NCI-H510A treated with DMSO at 0.1 percent for 48 hours (cell line): ENCODE data around the gene HAUS3.
"Not testable (repeated sequence)": the region's sequence is repeated elsewhere in the genome, so short reads cannot be mapped to it uniquely, and the experiment has no call there.

ENCODE experiments used
- DNase-seq: peaks from one replicate; lab custom pipeline; 2025; lab: John Stamatoyannopoulos, UW

HAUS3 gene

DNA sequence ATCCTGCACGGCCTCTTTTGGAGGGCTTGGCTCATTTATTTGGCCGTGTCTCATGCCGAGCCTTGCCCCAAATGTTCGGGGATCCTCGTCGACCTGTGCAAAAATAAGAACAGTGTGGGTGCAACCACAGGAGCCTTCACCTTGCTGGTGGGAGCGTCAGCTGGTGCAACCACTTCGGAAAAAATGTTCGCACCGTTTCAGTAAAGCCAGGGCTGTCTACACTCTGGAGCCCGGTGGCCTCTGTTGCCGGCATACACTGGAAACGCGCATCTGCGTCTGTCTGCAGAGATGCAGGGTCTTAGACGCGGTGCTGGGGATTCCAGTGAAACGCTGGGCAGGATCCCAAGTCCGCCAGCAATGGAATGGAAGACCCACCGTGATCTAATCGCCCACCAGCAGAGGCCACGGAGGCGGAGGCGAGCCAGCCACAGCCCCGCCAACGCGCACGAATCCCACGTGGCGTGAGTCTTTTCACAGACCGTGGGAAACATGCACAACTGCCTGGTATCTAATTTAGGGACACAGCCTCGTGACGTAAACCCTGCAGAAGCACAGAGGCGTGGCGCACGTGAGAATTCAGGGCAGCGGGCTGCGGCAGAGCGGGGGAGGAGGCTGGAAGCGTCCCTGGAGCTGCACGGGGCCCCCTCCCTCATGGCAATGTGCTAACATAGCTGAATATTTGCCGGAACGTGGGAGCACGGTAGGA is 33.8 kb upstream of the HAUS3 start:
- DNase-seq, result no peak

DNA sequence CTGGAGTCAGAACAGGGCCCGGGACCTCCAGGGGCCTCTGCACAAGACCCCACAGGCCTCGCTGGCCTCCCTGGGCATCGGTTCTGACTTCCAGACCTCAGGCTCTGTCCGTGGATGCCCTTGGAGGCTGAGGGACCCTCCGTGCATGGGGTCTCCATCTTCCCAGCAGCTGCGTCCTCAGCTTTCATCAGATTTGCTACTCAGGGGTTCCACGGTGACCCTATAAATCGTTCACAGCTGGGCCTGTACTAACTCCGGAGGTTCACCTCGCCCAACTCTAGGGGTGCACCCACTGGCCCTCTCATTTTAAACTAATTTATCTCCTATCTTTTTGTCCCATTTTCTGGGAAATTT is 33.1 kb upstream of the HAUS3 start:
- DNase-seq, result not testable (repeated sequence)

GRCh38 chr4:2274320-2275043 is 32.6 kb upstream of the HAUS3 start:
- DNase-seq, result no peak

- DNase-seq, result no peak
Measured at GRCh38 chr4:2273657-2274319, 31.9 kb upstream of the HAUS3 start.

DNA sequence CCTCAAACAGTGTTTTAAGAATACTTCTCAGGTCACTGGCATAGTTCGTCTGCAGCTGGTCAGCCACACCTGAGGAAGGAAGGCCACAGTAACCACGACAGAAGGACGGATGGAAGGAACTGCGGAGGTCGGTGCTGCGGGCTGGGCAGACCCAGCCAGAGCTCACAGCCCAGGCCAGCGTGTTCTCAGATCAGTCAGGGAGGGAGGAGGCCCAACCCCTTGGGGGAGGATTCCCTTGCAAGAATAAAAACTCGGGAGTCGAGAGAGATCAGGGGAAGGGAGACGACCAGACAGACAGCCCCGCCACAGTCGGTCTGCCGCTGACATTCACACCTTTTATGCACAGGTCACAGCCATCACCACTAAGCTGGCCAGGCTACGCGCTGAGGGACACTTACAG is 31.3 kb upstream of the HAUS3 start:
- no peak for DNase-seq

GRCh38 chr4:2272828-2273120 is 30.9 kb upstream of the HAUS3 start:
- no peak for DNase-seq

DNA sequence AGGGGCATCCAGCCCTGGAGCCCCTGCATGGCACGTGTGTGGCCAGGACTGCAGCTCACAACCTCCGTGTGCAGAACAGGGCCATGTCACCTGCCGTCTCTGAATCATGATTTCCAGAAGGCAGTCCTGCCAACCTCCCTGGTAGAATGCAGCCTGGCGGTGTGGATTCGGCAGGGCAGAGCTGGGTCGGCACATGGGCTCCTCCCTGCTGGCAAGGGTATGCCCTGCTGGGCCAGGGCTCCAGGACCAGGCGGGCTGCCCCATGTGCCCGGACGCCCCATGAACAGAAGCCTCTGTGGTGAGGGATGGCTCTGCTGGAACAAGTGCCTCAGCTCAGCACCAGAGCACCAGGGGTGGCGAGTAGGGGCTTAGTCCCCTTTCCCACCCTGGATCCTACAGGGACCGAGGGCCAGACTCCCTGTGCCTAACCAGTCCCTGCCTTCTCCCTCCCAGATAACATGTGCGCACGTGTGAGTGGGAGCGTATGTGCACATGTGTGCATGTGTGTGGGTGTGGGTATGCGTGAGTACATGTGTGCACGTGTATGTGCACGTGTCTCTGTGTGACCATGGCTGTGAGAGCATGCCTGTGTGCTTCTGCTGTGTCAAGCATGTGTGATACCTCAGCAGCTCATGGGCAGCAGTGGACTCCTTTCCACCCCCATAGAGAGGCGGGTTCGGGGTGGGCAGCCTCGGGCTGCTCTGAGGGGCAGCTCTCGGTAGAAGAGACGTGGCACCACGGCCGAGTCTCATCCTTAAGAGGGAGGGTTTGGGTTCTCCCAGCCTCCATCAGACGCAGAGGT is 30.3 kb upstream of the HAUS3 start:
- no peak for DNase-seq

GRCh38 chr4:2271279-2272025 is 29.5 kb upstream of the HAUS3 start:
- no peak for DNase-seq

DNA sequence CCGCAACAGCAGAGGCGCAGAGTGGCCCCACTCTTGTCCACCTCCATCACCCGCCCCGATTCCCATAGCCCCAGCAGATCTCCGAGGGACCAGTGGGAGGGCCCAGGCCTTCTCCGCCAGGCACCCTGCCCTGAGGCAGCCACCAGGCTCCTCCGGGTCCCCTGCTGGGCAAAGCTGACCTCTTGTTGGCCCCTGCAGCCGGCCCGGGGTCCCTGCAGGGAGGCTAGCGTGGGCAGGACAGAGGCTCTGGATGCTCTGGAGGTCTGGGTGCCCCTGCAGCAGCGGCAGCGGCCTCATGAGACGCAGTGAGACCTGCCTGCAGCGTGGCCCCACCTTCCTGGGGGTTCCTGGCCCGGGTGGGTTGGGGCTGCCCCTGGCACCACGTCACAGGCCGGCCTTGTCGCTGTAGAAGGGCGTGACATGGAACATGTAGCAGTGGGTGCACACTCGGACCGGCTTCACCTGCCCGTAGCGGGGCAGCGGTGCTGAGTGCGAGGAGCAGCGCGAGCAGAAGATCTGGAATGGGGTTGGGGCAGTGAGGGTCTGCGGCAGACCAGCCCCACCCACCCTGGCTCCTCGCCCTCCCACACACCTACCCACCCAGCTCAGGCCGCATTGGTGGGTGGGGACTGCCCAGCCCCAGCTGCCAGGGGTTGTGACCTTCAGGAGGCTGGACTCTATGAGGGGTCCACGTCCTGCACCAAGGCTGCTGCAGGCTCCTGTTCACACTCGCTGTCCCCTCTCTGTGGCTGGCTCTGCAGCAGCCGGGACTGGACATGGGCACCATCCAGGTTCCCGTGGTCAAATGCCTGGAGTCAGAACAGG is 28.6 kb upstream of the HAUS3 start:
- DNase-seq, result no peak

DNA sequence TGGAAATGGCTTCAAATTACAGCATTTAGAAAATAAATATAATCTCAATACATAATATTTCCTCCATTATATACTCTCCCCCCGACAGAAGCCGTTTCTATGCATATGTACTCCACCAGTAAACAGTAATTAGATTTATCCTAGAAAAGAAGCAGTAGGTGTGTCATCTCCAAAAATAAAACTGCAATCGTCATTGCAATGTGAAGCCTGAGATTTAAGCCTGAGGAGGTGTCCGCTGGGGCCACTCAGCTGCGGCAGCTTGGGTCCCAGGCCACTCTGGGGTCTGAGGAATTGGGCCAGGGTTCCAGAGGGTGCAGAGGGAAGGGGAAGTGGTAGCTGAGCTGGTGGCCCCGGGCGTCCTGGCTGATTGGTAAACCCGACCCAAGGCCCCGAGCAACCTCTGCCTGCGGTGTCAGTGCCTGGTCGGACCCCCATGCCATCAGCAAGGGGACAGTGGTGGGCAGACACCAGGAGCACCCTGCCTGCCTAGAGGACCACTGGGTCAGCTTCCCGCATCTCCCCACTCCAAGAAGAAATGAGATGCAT is 27.8 kb upstream of the HAUS3 start:
- no peak for DNase-seq

DNA sequence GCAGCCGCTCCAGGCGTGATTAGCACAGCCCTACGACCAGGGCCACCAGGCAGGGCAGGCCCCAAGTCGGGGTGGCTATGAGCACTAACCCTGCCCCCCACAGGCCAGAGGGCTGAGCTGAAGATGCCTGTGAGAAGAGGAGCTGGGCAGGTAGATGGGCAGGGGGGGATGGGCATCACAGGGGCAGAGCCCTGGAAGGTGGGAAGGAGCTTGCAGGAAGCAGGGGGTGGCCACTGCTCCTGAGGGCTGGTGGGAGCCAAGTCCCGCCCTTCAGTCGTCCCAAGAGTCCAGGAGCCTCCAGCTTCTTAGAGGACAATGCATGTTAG is 27.2 kb upstream of the HAUS3 start:
- no peak for DNase-seq

DNA sequence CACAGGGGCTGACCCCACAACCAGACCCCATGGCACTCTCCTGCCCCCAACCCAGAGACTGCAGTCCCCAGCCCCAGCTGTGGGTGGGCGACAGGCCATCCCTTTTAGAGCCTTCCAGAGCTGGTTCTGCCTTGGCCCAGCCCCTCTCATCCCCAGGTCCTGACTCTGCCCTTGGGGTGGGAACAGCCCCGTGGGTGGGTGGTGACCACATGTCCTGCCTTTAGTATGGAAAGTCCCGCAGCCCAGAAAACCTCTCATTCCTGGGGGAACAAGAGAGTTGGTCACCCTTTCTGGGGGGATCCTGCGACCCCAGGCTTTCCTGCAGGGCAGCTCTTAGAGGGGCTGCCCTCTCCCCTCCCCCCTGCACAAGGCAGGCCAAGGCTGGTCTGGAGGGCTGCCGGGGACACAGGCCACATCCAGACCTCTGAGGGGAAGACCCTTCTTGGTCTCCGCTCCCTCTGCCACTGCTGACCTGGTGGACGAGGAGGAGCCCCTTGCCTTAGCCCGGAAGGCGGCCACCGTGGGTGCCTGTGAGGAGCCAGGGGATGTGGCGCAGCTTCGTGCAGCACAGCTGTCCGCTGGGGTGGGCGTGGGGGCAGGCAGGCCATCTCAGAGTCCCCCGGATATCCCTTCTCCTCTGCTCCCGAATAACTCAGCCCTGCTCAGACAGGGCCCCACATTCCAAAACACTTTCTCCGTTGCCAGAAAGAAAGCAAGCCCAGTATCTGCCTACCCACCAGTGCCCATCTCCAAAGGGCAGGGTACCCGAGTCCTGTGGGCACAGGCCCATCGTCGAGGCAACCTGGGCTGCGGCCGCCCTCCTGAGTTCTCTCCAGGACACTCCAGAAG is 26.7 kb upstream of the HAUS3 start:
- DNase-seq, result no peak

- no peak for DNase-seq
Measured at GRCh38 chr4:2267841-2268240, 25.9 kb upstream of the HAUS3 start.

- no peak for DNase-seq
Measured at GRCh38 chr4:2267320-2267811, 25.4 kb upstream of the HAUS3 start.

GRCh38 chr4:2266821-2267220 is 24.9 kb upstream of the HAUS3 start:
- DNase-seq, result no peak

- DNase-seq, result no peak
Measured at GRCh38 chr4:2266181-2266580, 24.3 kb upstream of the HAUS3 start.

- DNase-seq, result no peak
Measured at GRCh38 chr4:2265113-2266110, 23.5 kb upstream of the HAUS3 start.

DNA sequence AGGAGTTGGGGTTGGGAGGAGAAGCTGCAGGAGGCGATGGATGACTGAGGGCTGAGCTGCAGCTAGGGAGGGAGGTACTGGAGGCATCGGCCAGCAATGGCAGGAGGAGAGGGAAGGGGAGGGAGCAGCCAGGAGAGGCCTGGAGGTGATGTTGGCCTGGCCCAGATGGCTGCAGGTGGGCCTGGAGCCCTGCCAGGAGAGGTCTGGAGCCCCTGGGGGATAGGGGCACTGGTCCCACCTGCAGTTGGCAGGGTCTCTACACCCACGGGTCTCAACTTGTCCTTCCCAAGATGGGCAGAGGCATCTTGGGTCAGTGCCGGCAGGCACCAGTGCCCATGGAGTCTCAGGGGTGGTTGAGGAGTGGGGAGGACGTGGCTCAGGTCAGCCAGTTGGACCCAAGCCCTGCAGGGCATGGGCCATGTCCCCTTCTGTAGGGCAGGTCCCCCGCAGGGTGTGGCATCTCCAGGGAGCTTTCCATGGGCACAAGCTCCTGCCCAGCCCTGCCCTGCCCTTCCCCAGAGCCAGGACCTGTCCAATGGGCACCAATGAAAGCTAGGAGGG is 22.6 kb upstream of the HAUS3 start:
- DNase-seq, result peak; percentile 58
